ENCODE results near the gene STAMBP. TPM values are rescaled to one million over a fixed set of nuclear protein-coding genes. Genes with fewer than 3 reads are reported as not detected.

The STAMBP gene
- total RNA-seq, 1 experiment from 2014 or later: 32.2 TPM

- BruUV-seq (replicated peaks): no TSS peak
- Histone ChIP-seq H3K4me2 (ENCODE audit: low read length) (no peak overlapping the region), H3K79me2 (ENCODE audit: low read length) (no peaks in the 10 kb centered on the region), H3K27me3 (ENCODE audit: low read length) (no peaks in the 10 kb centered on the region), H2AFZ (ENCODE audit: low read length) (no peak overlapping the region), H3K36me3 (ENCODE audit: low read depth, low read length) (no peaks in the 10 kb centered on the region), H3F3A (ENCODE audit: low read length, unreplicated experiment) (no peaks in the 10 kb centered on the region), H3K9me2 (replicated peaks; ENCODE audit: low read length) (no peaks in the 10 kb centered on the region), H4K20me1 (ENCODE audit: low read length) (no peaks in the 10 kb centered on the region), H3K9me3 (ENCODE audit: low read length) (no peaks in the 10 kb centered on the region), H3K9ac (ENCODE audit: low read length) (no peak overlapping the region), H3K4me3 (ENCODE audit: low read length) (no peak overlapping the region), H3K4me1 (ENCODE audit: insufficient read depth, low read length) (peaks cover 8% of the 10 kb centered on the region; the same call in 1 of the 2 replicates), H3K27ac (ENCODE audit: low read length) (no peak overlapping the region)
- DNase-seq (no peak), ATAC-seq (no peak)
- ChIA-PET CTCF (no interaction called here), POLR2A (ENCODE audit: unreplicated experiment) (no interaction called here)
- TF ChIP-seq, protein P1, sequence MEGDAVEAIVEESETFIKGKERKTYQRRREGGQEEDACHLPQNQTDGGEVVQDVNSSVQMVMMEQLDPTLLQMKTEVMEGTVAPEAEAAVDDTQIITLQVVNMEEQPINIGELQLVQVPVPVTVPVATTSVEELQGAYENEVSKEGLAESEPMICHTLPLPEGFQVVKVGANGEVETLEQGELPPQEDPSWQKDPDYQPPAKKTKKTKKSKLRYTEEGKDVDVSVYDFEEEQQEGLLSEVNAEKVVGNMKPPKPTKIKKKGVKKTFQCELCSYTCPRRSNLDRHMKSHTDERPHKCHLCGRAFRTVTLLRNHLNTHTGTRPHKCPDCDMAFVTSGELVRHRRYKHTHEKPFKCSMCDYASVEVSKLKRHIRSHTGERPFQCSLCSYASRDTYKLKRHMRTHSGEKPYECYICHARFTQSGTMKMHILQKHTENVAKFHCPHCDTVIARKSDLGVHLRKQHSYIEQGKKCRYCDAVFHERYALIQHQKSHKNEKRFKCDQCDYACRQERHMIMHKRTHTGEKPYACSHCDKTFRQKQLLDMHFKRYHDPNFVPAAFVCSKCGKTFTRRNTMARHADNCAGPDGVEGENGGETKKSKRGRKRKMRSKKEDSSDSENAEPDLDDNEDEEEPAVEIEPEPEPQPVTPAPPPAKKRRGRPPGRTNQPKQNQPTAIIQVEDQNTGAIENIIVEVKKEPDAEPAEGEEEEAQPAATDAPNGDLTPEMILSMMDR (conservative IDR thresholded peaks at IDR 0.05; ENCODE audit: low read depth, low read length): no peak
- no peak for TF ChIP-seq EZH2 (IDR thresholded peaks at IDR 0.05; ENCODE audit: low read length, unreplicated experiment)
- no peak for TF ChIP-seq EZH2phosphoT487 (IDR thresholded peaks at IDR 0.05; ENCODE audit: borderline replicate concordance, low read length)
- intact Hi-C loops (cut with micrococcal nuclease): no loop called here
Observed at GRCh38 chr2:73917696-73918207, 89.0 kb downstream of the STAMBP start.

GRCh38 chr2:73918856-73919255, 90.1 kb downstream of the STAMBP start:
- CTCF ChIA-PET: no interaction called here
- Histone ChIP-seq H3K9me3 (ENCODE audit: low read length) (no peaks in the 10 kb centered on the region), H3K4me2 (ENCODE audit: low read length) (no peak overlapping the region), H3F3A (ENCODE audit: low read length, unreplicated experiment) (no peaks in the 10 kb centered on the region), H3K79me2 (ENCODE audit: low read length) (no peaks in the 10 kb centered on the region), H3K9me2 (replicated peaks; ENCODE audit: low read length) (no peaks in the 10 kb centered on the region), H3K4me1 (ENCODE audit: insufficient read depth, low read length) (peaks cover 12% of the 10 kb centered on the region; the same call in 1 of the 2 replicates), H3K4me3 (ENCODE audit: low read length) (no peak overlapping the region), H2AFZ (ENCODE audit: low read length) (no peak overlapping the region), H3K27ac (ENCODE audit: low read length) (no peak overlapping the region), H3K36me3 (ENCODE audit: low read depth, low read length) (no peaks in the 10 kb centered on the region), H3K9ac (ENCODE audit: low read length) (no peak overlapping the region), H3K27me3 (ENCODE audit: low read length) (no peaks in the 10 kb centered on the region), H4K20me1 (ENCODE audit: low read length) (no peaks in the 10 kb centered on the region)
- DNase-seq (no peak), ATAC-seq (no peak)
- intact Hi-C loops (cut with micrococcal nuclease): no loop called here
- POLR2A ChIA-PET (ENCODE audit: unreplicated experiment): no interaction called here
- TF ChIP-seq, protein P1 (conservative IDR thresholded peaks at IDR 0.05; ENCODE audit: low read depth, low read length): no peak
- TF ChIP-seq EZH2 (IDR thresholded peaks at IDR 0.05; ENCODE audit: low read length, unreplicated experiment) (no peak), EZH2phosphoT487 (IDR thresholded peaks at IDR 0.05; ENCODE audit: borderline replicate concordance, low read length) (no peak)
- BruUV-seq (replicated peaks): no TSS peak

DNA sequence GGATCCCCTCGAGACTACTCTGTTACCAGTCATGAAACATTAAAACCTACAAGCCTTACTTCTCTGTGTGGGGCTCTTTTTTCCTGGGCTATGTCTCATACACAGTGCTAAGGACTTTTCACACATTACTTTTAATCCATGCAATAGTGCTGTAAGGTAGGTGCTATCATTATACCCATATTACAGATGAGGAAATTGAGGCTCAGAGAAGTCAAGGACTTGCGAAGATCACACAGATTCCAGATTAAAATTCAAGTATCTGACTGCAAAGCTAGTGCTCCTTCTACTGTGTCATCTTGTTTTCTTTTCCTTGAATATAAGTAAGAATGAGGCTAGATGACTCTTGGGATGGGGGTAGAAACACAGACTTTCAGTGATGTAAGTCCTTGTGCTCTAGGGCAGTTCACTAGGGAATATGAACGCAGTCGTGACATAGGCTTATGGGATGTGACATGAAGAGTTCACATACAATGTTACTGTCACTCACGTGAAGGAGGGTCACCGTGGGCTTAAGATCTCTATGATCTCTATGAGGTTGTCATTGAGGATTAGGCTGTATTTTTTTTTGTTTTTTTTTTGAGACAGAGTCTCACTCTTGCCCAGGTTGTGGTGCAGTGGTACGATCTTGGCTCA, 91.0 kb downstream of the STAMBP start:
- Histone ChIP-seq H3K9me2 (replicated peaks; ENCODE audit: low read length) (no peaks in the 10 kb centered on the region), H3F3A (ENCODE audit: low read length, unreplicated experiment) (no peaks in the 10 kb centered on the region), H3K27ac (ENCODE audit: low read length) (no peak overlapping the region), H2AFZ (ENCODE audit: low read length) (no peak overlapping the region), H3K9ac (ENCODE audit: low read length) (no peak overlapping the region), H3K9me3 (ENCODE audit: low read length) (no peaks in the 10 kb centered on the region), H3K4me3 (ENCODE audit: low read length) (no peak overlapping the region), H3K36me3 (ENCODE audit: low read depth, low read length) (no peaks in the 10 kb centered on the region), H3K4me2 (ENCODE audit: low read length) (no peak overlapping the region), H3K79me2 (ENCODE audit: low read length) (no peaks in the 10 kb centered on the region), H3K27me3 (ENCODE audit: low read length) (no peaks in the 10 kb centered on the region), H4K20me1 (ENCODE audit: low read length) (no peaks in the 10 kb centered on the region), H3K4me1 (ENCODE audit: insufficient read depth, low read length) (peaks cover 12% of the 10 kb centered on the region; the same call in 1 of the 2 replicates)
- no peak for ATAC-seq
- ChIA-PET POLR2A (ENCODE audit: unreplicated experiment) (no interaction called here), CTCF (no interaction called here)
- no peak for DNase-seq
- no TSS peak for BruUV-seq (replicated peaks)
- TF ChIP-seq EZH2phosphoT487 (IDR thresholded peaks at IDR 0.05; ENCODE audit: borderline replicate concordance, low read length) (no peak), EZH2 (IDR thresholded peaks at IDR 0.05; ENCODE audit: low read length, unreplicated experiment) (no peak)
- TF ChIP-seq, protein P1 (conservative IDR thresholded peaks at IDR 0.05; ENCODE audit: low read depth, low read length): no peak
- intact Hi-C loops (cut with micrococcal nuclease): no loop called here

Data from PC-3 (cell line).